SH-SY5Y (cell line): Measurements from ENCODE around the gene MAGEC1.

Experiments
- GATA2 ChIP-seq: IDR thresholded peaks from 2 replicates; pipeline ENCODE4 v1.6.1; 2011; ENCODE audit warnings: mild to moderate bottlenecking, low read depth, low read length
- GATA3 ChIP-seq: IDR thresholded peaks from 2 replicates; pipeline ENCODE4 v1.6.1; 2011; ENCODE audit warnings: low read depth, mild to moderate bottlenecking, low read length, moderate library complexity

DNA sequence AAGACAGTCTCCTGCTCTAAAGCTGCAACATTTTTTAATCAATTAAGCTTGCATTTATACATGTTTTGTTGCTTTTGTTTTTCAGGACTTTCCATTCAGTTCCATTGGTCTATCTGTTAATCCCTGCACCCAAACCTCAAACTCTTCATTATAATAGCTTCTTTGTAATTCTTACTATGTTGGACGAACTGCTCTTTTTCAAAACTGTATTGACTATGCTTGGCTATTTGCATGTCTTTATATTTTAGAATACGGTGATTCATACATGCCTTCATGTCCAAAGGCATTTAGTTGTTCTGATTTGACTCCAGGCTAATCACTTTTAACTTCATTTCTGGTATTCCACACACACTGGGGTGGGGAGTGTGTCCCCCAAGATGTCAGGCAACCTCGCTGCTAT lies 14.1 kb downstream of the MAGEC1 start:
- no peak for TF ChIP-seq GATA3
- TF ChIP-seq GATA2 = no peak
